Sigmoid colon (tissue), 4 donors: ENCODE measurements around the gene TAF8.

Source experiments
- CTCF ChIP-seq, 4 experiments: fragments of 450-650 bp in 3 of 4; fragments of 200-600 bp in 1 of 4; IDR thresholded peaks; one replicate each; pipeline ENCODE4 v1.5.1; 2016 to 2019; ENCODE audit warnings: antibody characterized with exemption in 4 of 4, mild to moderate bottlenecking in 3 of 4, moderate library complexity in 2 of 4
- EP300 ChIP-seq, 4 donors: sonication (generic); formaldehyde crosslinking; IDR thresholded peaks; one replicate each; pipeline ENCODE4 v1.6.1; 2017; ENCODE audit warnings: antibody characterized with exemption in 4 of 4

- no peak for TF ChIP-seq CTCF (IDR thresholded peaks at IDR 0.05)
- no peak for TF ChIP-seq EP300 (IDR thresholded peaks at IDR 0.05)
Measured at GRCh38 chr6:42071881-42072583, 21.7 kb downstream of the TAF8 start.
